Measurements from ENCODE around the gene IFT74. TPM values are rescaled to one million over a fixed set of nuclear protein-coding genes. Genes with fewer than 3 reads are reported as not detected.
A peak's percentile ranks its signal among the peaks of the same experiment; 100 is the strongest.

The IFT74 gene
- total RNA-seq, 1 donor from 2014 or later = 25.1 TPM

DNA sequence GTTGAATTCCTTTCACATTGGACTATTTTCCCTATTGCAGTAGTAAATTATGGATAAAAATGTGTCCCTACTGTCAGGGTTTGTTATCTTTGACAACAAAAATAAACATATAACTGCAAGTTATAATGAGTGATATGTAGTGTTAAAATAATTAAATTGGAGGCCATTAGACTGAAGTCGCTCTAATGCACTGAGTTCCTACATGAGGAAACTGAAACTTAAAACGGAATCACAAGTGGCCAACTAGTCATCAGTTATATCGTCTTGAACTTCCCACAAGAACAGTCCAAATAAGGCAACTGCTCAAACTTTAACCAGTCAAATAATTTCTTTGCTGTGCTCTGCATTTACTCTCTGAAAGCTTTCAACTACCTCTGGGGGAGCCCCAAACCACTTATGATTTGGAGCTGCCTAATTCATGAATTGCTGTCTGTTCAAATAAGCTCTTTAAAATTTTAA, 2.1 kb upstream of the IFT74 start:
- Mint-ChIP-seq H3K36me3 (ENCODE audit: insufficient read depth) (no peaks in the 10 kb centered on the region), H3K27me3 (no peaks in the 10 kb centered on the region), H3K27ac (no peak overlapping the region), H3K9me3 (ENCODE audit: low read depth) (no peaks in the 10 kb centered on the region), H3K4me1 (ENCODE audit: low read depth) (peaks cover 16% of the 10 kb centered on the region), H3K4me3 (ENCODE audit: low read depth) (no peak overlapping the region)
- no peak for DNase-seq (ENCODE audit: low spot score, unreplicated experiment)
- TF ChIP-seq, protein P1, sequence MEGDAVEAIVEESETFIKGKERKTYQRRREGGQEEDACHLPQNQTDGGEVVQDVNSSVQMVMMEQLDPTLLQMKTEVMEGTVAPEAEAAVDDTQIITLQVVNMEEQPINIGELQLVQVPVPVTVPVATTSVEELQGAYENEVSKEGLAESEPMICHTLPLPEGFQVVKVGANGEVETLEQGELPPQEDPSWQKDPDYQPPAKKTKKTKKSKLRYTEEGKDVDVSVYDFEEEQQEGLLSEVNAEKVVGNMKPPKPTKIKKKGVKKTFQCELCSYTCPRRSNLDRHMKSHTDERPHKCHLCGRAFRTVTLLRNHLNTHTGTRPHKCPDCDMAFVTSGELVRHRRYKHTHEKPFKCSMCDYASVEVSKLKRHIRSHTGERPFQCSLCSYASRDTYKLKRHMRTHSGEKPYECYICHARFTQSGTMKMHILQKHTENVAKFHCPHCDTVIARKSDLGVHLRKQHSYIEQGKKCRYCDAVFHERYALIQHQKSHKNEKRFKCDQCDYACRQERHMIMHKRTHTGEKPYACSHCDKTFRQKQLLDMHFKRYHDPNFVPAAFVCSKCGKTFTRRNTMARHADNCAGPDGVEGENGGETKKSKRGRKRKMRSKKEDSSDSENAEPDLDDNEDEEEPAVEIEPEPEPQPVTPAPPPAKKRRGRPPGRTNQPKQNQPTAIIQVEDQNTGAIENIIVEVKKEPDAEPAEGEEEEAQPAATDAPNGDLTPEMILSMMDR (IDR thresholded peaks at IDR 0.05; ENCODE audit: unreplicated experiment) = no peak

DNA sequence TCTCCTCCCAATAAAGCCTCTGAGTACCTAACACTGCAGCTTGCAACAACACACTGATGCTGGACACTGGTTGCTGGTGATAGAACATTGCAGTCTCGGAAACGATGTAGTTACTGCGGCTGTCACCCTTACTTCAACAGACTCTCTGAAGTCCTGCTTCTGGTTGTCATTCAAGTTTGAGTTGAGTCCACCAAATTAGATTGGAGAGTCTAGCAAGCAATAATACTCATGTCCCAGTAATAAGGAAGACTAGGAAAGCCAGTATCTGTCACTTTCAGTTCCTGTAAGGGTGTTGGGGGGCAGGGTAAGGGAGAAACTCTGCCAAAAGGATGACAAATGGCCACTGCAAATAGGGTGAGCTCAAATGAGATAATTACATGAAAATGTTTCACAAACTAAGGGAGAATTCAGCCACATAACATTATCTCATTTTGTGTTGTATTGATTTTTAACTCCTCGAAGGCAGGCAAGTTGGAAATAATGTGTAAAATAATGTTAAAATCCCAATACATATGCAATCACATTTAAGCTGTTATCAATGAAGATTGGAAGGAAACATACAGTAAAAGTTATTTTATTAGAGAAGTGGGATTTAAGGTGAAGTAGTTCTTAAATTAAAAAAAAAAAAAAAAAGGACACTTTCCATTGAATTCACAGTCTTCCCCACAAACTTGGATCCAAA, 849 bp upstream of the IFT74 start:
- peaks cover 16% of the 10 kb centered on the region for H3K4me1 Mint-ChIP-seq (ENCODE audit: low read depth)

DNA sequence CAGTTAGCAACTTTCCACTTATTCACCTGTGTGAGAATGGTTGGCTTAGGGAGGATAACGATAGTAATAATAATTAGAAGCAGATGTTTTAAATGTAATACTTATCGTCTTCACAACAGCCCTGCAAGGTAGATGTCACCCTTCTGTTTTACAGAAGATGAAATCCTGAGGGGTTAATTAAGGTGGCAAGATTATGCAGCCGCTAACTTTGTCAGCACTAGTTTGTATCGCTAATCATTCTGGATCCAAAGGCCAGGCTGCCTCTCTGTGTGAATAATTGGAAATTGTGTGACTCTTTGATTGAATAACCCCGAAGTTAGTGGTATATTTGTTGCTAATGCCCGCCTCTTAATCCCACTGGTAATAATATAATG, 635 bp downstream of the IFT74 start:
- TF ChIP-seq, protein P1 (IDR thresholded peaks at IDR 0.05; ENCODE audit: unreplicated experiment) = no peak
- peaks cover 3% of the 10 kb centered on the region for H3K36me3 Mint-ChIP-seq (ENCODE audit: insufficient read depth)
- peaks cover 16% of the 10 kb centered on the region for H3K4me1 Mint-ChIP-seq (ENCODE audit: low read depth)
- no peaks in the 10 kb centered on the region for H3K27me3 Mint-ChIP-seq
- H3K4me3 Mint-ChIP-seq (ENCODE audit: low read depth) = peak overlapping the region; percentile 94
- DNase-seq (ENCODE audit: low spot score, unreplicated experiment) = no peak
- H3K27ac Mint-ChIP-seq = peak overlapping the region; percentile 100
- H3K9me3 Mint-ChIP-seq (ENCODE audit: low read depth) = no peaks in the 10 kb centered on the region

More for the DNA sequence above, 849 bp upstream of the IFT74 start:
- DNase-seq (ENCODE audit: low spot score, unreplicated experiment) = no peak
- Mint-ChIP-seq H3K27ac (peak overlapping the region; percentile 100), H3K27me3 (no peaks in the 10 kb centered on the region), H3K4me3 (ENCODE audit: low read depth) (peak overlapping the region; percentile 94), H3K9me3 (ENCODE audit: low read depth) (no peaks in the 10 kb centered on the region), H3K36me3 (ENCODE audit: insufficient read depth) (no peaks in the 10 kb centered on the region)
- TF ChIP-seq, protein P1 (IDR thresholded peaks at IDR 0.05; ENCODE audit: unreplicated experiment) = no peak

DNA sequence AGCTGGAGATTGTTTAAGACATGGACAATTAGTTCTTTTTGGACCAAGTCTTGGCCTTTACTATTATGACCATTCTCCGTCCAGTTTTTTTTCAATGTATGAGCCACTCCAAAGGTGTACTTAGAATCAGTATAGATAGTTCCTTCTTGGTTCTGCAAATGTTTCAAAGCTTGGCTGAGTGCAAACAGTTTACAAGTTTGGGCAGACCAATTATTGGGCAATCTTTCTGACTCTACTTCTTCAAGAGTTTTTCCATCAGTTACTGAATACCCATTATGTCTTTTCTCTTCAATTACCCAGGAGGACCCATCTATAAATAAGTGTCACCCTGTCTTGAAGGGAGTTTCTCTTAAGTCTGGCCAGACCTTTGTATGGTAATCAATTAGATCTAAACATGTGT, 15.5 kb downstream of the IFT74 start:
- H3K27me3 Mint-ChIP-seq = no peaks in the 10 kb centered on the region
- no peak for DNase-seq (ENCODE audit: low spot score, unreplicated experiment)
- TF ChIP-seq, protein P1 (IDR thresholded peaks at IDR 0.05; ENCODE audit: unreplicated experiment) = no peak

DNA sequence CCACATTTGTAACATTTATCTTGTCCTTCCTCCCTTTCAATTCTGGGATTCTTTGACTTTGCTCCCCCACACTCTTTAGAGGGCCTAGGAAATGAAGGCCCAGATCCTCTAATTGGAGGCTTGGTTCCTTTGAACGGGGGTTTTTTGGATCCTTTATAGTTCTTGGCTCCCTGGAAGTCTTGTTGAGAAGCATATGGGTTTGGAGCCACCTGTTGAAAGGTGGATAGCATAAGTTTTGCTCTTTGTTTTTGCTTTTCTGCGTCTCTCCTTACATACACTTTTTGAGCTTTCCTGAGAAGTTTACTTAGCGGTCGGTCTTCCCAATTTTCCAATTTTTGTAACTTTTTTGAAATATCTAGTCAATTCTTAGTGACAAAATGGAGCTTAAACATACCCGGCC, 17.8 kb downstream of the IFT74 start:
- H3K36me3 Mint-ChIP-seq (ENCODE audit: insufficient read depth) = peaks cover 19% of the 10 kb centered on the region
- H3K9me3 Mint-ChIP-seq (ENCODE audit: low read depth) = peaks cover 10% of the 10 kb centered on the region
- H3K27ac Mint-ChIP-seq = no peak overlapping the region
- no peaks in the 10 kb centered on the region for H3K27me3 Mint-ChIP-seq
- peaks cover 7% of the 10 kb centered on the region for H3K4me1 Mint-ChIP-seq (ENCODE audit: low read depth)
- no peak for DNase-seq (ENCODE audit: low spot score, unreplicated experiment)
- no peak overlapping the region for H3K4me3 Mint-ChIP-seq (ENCODE audit: low read depth)
- TF ChIP-seq, protein P1 (IDR thresholded peaks at IDR 0.05; ENCODE audit: unreplicated experiment) = no peak

More for the DNA sequence above, 15.5 kb downstream of the IFT74 start:
- no peak overlapping the region for H3K4me3 Mint-ChIP-seq (ENCODE audit: low read depth)
- H3K9me3 Mint-ChIP-seq (ENCODE audit: low read depth) = peaks cover 24% of the 10 kb centered on the region
- H3K4me1 Mint-ChIP-seq (ENCODE audit: low read depth) = peaks cover 13% of the 10 kb centered on the region
- H3K36me3 Mint-ChIP-seq (ENCODE audit: insufficient read depth) = peaks cover 22% of the 10 kb centered on the region
- no peak overlapping the region for H3K27ac Mint-ChIP-seq

All from progenitor cell of endocrine pancreas (in vitro differentiated cells).